GM08714 (cell line): ENCODE measurements around the gene EYA2.

Experiments
- H3K4me3 ChIP-seq: fragments of 200-500 bp; sonication (Bioruptor generic); 2 replicates; pipeline ENCODE4 v1.5.1; 2014; ENCODE audit warnings: mild to moderate bottlenecking, low read length, inconsistent platforms
- ZNF274 ChIP-seq: IDR thresholded peaks from 2 replicates; pipeline ENCODE4 v1.6.1; 2012; ENCODE audit warnings: mild to moderate bottlenecking, low read depth, low read length

EYA2 gene

DNA sequence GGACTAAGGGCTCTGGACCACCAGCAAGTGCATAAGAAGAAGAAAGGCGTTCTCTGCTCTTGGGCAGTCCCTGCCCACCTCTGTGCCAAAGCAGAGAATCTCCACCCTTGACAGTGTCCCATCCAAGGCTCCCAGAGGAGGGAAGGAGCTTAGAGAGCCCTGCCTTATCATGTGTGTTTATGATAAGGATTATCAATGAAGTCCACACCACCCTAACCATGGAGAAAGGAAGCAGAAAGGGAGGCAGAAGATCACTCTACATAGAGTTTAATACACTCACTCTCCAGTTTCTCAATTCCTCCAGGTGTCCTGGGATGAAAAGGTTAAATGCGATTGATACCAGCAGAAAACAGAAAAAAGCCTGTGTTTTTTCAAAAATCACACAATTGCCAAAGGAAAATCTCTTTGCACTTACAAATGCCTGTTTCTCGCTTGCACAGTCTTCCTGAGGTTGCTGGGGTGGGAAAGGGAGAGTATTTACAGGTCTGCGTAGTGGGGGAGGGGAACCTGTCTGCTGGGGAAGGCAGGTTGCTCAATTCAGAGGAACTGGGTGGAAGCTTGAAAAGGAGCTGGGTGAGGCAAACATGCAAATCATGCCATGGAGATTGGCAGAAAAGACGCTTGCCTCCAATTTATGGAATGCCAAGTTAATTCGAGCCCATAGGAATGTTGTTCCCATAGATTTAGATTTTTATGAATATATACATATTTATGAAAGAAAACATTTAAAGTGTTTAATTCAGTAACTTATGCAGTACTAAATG lies 104.0 kb downstream of the EYA2 start:
- TF ChIP-seq ZNF274 = no peak
- no peak overlapping the region for H3K4me3 ChIP-seq

DNA sequence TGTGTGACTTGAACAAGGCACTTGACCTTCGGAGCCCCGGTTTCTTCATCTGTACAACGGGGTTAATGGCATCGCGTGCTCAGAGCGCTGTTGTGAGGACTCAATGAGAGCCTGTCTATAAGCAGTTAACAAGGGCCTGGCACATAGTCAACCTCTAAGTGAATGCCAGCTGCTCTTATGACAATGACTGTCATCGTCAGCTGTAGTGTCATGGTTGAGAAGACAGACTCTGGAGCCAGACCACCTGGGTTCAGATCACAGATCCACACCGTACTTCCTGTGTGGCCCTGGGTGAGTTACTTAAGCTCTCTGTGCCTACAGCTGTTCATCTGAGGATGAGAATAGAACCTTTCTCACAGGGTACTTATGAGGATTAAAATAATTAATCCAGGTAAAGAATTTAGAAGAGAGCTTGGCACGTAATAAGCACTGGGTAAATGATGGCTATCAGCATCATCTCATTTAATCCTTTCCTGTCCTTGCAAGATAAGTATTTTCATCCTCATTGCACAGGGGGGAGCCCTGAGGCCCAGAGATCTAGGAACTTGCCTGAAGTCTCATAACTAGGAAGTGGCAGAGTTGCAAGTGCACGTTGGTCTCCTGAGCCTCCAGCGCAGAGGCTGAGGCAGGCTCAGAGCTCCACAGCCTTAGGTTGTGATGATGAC lies 105.3 kb downstream of the EYA2 start:
- no peak for TF ChIP-seq ZNF274
- no peak overlapping the region for H3K4me3 ChIP-seq

DNA sequence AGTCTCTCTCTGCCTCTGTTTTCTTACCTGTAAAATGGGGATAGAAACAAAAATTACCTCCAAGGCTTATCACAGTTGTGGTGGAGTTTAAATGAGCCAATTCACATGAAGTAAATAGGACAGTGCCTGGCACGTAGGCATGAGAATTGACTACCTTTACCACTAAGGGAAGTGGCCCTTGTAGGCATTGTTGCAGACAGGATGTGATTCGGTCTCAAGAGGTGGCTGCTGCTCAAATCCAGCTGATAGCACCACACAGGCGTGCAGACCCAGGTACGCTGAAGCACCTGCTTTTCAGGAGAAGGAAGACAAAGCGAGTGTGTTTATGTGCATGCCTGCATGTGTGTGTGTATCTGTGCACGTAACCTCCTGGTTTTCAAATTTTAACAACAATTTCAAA lies 108.6 kb downstream of the EYA2 start:
- no peak overlapping the region for H3K4me3 ChIP-seq
- TF ChIP-seq ZNF274 = no peak

DNA sequence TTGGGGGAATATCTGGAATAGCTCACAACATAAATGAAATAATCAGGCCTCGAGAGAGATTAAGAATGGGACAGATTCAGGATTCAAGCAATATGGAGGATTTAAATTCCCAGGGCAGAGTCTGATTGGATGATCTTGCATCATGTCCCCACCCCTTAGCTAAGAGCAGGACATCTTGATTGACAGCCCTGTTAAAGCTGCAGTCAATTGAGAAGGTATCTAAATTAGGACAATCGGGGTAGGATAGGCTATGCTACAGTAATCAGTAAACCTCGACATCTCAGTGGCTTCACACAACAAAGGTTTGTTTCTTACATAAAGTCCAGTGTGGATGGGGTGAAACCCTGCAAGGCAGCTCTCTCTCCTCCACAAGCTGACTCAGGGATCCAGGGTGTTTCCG lies 109.5 kb downstream of the EYA2 start:
- H3K4me3 ChIP-seq = no peak overlapping the region
- TF ChIP-seq ZNF274 = no peak

DNA sequence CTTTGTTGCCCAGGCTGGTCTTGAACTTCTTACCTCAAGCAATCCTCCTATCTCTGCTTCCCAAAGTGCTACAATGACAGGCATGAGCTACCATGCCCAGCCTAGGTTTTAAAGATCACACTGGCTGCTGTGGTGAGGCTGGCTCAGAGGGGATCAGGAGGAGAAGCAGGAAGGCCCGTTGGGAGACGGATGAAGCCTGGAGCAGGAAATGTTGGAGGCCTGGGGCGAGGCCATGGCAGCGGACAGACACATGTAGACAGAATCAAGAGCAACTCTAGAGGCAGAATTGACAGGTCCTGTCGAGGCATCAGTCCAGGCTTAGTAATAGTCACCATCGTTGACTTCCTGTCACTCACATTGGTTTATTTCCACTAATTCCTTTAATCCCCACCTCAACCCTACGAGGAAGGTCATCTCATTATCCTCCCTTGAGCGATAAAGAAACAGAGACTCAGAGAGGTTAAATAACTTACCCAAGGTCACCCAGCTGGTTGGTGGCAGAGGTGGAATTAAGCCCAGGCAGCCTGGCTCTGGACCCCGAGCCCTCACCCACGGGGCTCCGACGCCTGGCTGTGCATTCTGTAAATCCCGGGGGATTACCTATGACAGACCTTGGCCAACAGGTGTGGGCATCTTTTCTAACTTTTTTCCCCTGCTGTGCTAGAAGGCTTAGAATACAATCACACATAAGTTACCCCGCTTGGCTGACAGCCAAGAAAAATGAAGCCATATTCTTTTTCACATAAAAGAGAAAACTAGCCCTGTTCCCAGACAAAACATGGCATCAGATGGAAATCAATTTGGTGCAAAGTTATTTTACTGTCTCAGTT lies 113.4 kb downstream of the EYA2 start:
- no peak overlapping the region for H3K4me3 ChIP-seq
- no peak for TF ChIP-seq ZNF274

DNA sequence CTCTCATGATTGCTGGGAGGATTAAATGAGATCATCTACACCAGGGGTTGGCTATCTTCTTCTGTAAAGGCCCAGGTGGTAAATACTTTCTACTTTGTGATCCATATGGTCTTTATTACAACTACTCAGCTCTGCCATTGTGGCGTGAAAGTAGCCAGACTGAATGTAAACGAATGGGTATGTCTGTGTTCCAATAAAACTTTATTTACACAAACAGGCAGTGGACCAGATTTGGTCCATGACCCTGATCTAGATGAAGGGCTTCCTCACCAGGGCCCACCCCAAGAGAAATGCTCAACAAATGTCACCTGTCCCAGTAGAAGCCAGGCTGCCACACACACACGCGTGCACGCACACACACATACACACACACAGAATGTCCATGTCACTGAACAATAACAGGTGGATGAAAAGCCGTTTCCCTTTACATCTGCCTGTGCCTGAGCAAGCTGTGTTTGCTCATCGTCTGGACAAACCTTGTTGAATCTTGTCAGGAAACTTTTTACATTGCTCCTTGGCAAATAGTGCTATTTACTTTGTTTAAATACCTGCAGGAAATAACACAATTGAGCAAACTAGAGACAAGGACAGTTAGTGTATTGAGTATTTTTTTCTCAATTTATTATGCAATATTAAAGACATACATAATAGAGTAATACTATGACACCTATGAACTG lies 114.3 kb downstream of the EYA2 start:
- H3K4me3 ChIP-seq = no peak overlapping the region
- TF ChIP-seq ZNF274 = no peak

DNA sequence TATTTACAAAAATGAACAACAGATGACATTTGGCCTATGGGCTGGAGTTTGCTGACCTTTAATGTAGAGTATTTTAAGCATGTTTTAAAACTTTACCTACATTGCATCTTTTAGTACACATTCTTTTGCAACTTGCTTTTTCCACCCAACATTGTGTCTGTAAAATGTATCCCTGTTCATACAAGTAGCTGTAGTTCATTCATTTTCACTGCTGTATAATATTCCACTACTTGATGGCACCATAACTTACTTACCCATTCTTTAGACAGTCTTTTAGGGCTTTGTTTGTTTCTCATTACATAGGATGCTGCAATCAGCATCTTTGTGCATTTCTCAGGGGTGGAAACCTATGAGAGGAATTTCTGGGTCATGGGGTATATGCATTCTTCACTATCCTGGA lies 115.1 kb downstream of the EYA2 start:
- no peak for TF ChIP-seq ZNF274
- H3K4me3 ChIP-seq = no peak overlapping the region

DNA sequence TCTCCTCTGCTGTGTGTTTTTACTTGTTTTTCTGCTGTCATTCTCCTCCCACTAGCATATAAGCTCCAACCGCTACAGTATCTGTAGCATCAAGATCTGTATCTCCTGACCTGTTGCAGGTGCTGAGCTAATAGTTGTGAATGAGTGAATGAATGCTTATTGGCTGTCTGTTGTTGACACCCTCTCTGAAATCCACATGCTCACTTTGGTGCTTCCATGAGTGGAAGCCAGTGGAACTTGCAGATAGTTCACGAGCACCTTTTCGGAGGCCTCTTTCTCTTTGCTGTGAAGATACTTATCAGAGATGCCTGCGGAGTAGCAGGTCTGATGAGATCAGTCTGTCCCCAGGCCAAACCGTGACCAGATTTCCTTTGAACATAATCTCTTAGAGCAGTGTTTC lies 117.3 kb downstream of the EYA2 start:
- no peak for TF ChIP-seq ZNF274
- no peak overlapping the region for H3K4me3 ChIP-seq

DNA sequence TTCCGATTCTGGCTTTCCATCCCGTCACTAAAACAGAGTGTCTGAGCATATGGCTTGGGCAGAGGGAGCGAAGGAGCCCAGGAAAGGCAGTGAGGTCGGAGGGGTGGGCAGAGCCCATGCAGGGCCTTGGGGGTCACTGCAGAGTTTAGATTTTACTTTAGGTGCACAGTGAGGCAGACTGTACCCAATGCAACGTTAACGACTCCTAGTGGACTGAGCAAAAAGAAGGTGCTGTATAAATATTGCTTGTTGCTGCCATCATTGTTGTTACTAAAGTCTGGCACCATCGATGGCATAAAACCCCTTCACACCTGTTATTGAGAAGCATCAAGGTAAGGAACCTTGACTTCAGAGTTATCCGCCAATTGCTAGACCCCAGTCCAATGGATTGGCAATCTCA lies 119.0 kb downstream of the EYA2 start:
- TF ChIP-seq ZNF274 = no peak
- no peak overlapping the region for H3K4me3 ChIP-seq

DNA sequence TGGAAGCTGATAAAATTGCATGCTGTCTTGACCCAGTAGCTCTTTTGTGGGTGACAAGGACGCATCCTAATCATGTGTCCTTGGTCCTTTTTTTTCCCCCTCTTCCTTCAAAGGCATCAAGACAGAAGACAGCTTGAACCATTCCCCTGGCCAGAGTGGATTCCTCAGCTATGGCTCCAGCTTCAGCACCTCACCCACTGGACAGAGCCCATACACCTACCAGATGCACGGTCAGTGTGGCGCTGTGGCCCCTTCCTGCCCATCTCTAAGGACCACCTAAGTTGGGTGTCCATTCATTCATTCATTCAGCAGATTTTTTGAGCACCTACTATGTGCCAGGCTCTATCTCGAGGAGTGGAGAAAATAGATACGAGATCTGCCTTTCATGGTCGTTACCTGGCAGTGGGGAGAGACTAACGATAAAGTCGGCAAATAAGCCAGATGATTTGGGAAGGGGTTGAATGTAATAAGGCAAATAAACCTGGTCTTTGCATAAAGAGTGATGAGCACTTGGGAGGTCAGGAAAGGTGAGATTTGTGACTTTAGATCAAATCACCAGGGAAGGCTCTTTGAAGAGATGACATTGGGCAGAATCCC lies 121.5 kb downstream of the EYA2 start:
- TF ChIP-seq ZNF274 = no peak
- H3K4me3 ChIP-seq = no peak overlapping the region

DNA sequence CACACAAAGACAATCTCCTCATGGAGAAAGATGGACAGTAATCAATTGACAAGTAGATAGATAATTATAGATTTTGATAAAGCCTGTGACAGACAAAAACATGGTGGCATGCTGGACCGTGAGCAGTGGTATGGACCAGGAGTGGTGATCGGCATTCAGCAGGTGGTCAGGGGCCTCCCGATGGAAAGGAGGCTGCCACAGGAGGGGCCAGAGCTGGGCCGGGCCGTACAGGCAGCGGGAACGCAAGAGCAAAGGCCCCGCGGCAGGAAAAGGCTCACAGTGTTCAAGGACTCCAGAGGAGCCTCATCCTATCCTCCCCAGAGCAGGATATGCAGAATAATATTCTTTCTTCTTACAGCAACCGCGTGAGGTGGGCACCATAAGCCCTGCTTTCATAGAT lies 123.7 kb downstream of the EYA2 start:
- no peak overlapping the region for H3K4me3 ChIP-seq
- TF ChIP-seq ZNF274 = no peak

DNA sequence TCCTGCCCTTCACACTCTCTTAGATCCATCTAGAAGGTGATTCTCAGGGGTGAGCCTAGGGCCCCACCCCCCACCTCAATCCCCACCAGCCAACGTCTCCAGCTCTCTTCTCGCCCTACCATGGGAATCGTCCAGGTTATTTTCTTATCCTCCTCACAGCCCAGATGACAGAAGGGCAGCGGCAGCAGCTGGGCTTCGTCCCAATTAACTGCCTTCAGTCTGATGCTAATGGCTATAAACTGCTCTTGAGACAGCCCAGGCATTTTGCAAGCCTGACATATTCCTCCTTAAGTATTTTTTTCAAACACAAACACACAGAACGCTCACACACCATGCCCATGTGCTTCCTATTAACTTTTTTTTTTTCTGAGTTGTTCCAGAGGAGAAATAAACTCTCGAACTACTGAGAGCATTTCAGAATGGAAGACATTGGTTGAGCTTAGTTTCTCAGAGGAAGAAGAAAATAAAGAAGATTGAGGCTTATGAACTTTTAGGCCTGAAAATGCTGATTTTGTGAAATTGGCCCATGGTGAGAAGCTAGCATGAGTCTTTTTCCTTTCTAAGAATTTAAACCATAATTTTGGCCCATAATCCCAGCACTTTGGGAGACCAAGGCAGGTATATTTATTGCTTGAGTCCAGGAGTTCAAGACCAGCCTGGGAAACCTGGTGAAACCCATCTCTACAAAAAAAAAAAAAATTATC lies 124.6 kb downstream of the EYA2 start:
- TF ChIP-seq ZNF274 = no peak
- no peak overlapping the region for H3K4me3 ChIP-seq

DNA sequence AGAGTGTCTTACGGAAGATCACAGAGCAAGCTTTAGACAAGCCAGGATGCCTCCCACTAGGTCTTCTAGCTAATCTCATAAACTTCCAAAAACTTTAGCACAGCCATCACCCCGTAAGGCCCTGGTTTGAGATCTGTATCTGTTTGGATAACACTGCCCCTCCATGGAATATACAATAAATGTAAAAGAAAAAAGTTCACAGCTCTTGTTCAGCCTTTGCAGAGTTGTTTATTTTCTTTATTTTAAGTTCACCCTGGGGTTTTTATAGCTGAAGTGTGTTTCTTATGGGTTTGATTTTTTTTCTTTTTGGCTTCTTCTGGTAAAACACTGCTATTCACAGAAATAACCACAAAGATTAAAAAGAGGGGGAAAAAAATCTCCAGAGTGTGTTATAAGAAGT lies 125.6 kb downstream of the EYA2 start:
- H3K4me3 ChIP-seq = no peak overlapping the region
- no peak for TF ChIP-seq ZNF274
